GM19397 (cell line): ENCODE results near the gene KCNQ2.

Experiments
- ATAC-seq: cut with Tn5 transposase; IDR thresholded peaks from one replicate; pipeline ENCODE4 v1.9.1; 2021; ENCODE audit warnings: mild to moderate bottlenecking, moderate library complexity; ENCODE audit not compliant: unreplicated experiment

KCNQ2 gene

GRCh38 chr20:63374504-63374903 is 98.0 kb downstream of the KCNQ2 start:
- no peak for ATAC-seq

GRCh38 chr20:63373996-63374395 is 98.5 kb downstream of the KCNQ2 start:
- ATAC-seq: no peak

GRCh38 chr20:63372971-63373885 is 99.2 kb downstream of the KCNQ2 start:
- ATAC-seq: no peak

GRCh38 chr20:63371291-63371865 is 101.1 kb downstream of the KCNQ2 start:
- ATAC-seq: no peak

GRCh38 chr20:63370618-63371187 is 101.8 kb downstream of the KCNQ2 start:
- ATAC-seq: no peak

GRCh38 chr20:63369724-63370617 is 102.5 kb downstream of the KCNQ2 start:
- no peak for ATAC-seq

- no peak for ATAC-seq
These were observed 103.4 kb downstream of the KCNQ2 start for GRCh38 chr20:63369024-63369530.

GRCh38 chr20:63368151-63368550 is 104.3 kb downstream of the KCNQ2 start:
- ATAC-seq: no peak

GRCh38 chr20:63367446-63368055 is 104.9 kb downstream of the KCNQ2 start:
- no peak for ATAC-seq

GRCh38 chr20:63366390-63367365 is 105.8 kb downstream of the KCNQ2 start:
- ATAC-seq: no peak

GRCh38 chr20:63365601-63366389 is 106.7 kb downstream of the KCNQ2 start:
- ATAC-seq: no peak

- ATAC-seq: no peak
These were observed 107.5 kb downstream of the KCNQ2 start for GRCh38 chr20:63364801-63365585.

GRCh38 chr20:63363981-63364561 is 108.4 kb downstream of the KCNQ2 start:
- ATAC-seq: no peak

- ATAC-seq: no peak
These were observed 109.2 kb downstream of the KCNQ2 start for GRCh38 chr20:63363013-63363957.

- no peak for ATAC-seq
These were observed 109.9 kb downstream of the KCNQ2 start for GRCh38 chr20:63362436-63363009.
